Naive B cell (primary cell): ENCODE data around the gene ACVR1. TPM values are rescaled to one million over a fixed set of nuclear protein-coding genes. Genes with fewer than 3 reads are reported as not detected.

ENCODE experiments used
- ATAC-seq, 2 donors: fragments of 150-1000 bp; cut with Tn5 transposase; 2 replicates each; pipeline ENCODE4 v1.10.0; 2021; ENCODE audit warnings: low read depth in 2 of 2, mild to moderate bottlenecking in 2 of 2, moderate library complexity in 2 of 2
- DNase-seq: peaks from one replicate; pipeline ENCODE4 v3.0.0; 2022
- H3K27ac Mint-ChIP-seq, 6 donors: one replicate each; pipeline ENCODE4 v1.8.0; 2020 to 2022; ENCODE audit warnings: mild to moderate bottlenecking in 6 of 6, mixed read lengths in 6 of 6, moderate library complexity in 5 of 6, inconsistent platforms in 2 of 6
- H3K27me3 Mint-ChIP-seq, 3 donors: one replicate each; pipeline ENCODE4 v1.8.0; 2021 to 2022; ENCODE audit warnings: mixed read lengths in 3 of 3, mild to moderate bottlenecking in 1 of 3
- H3K36me3 Mint-ChIP-seq, 2 donors: one replicate each; pipeline ENCODE4 v1.8.0; 2020 to 2022; ENCODE audit warnings: mixed read lengths in 2 of 2, inconsistent platforms in 1 of 2, mild to moderate bottlenecking in 1 of 2
- H3K4me1 Mint-ChIP-seq, 3 donors: one replicate each; pipeline ENCODE4 v1.8.0; 2020 to 2022; ENCODE audit warnings: mixed read lengths in 3 of 3, inconsistent platforms in 1 of 3, mild to moderate bottlenecking in 1 of 3, moderate library complexity in 1 of 3
- H3K4me3 Mint-ChIP-seq, 8 donors: one replicate each; pipeline ENCODE4 v1.8.0; 2020 to 2022; ENCODE audit warnings: mild to moderate bottlenecking in 8 of 8, mixed read lengths in 8 of 8, moderate library complexity in 8 of 8, inconsistent platforms in 2 of 8
- H3K9me3 Mint-ChIP-seq, 7 donors: one replicate each; pipeline ENCODE4 v1.8.0; 2020 to 2022; ENCODE audit warnings: mixed read lengths in 7 of 7, mild to moderate bottlenecking in 5 of 7, inconsistent platforms in 2 of 7, moderate library complexity in 1 of 7
- polyA plus RNA-seq, 6 donors: library from polyadenylated mRNA; unstranded; fragments of 300-500 nt; fragmentation: Illumina TruSeq; gene quantifications; one replicate each; pipeline ENCODE4 v1.2.3, GENCODE V29; 2021; ENCODE audit warnings: low read depth in 6 of 6

Gene ACVR1
- polyA plus RNA-seq, 6 donors from 2014 or later = 1.1 to 2.8 (median 1.6) TPM; not detected in 1

DNA sequence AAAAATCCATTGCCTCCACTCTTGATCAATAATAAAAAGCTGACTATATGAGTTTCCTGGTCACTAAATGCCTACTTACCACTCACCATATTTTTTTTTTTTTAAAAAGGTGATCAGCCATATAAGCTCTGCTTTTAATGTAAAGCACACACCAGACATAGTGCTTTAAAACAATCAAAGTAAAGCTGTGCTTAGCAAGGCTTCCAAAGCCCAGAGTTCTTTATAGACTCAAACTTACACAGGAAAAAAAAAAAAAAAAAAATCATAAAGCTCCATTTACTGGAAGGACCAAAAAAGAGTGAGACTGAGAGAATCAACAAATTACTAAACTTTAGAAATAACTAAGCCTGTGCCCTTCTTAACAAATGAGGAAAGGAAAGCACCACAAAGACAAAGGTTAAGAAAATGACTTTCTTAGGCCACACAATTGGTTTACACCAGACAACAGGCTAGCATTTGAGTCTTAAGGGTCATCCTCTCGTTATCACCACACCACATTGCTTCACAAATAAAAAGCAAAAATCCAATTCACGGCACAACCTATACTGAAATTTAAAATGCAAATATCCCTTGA lies 11.2 kb downstream of the ACVR1 start:
- Mint-ChIP-seq H3K27ac (no peak overlapping the region), H3K9me3 (no peaks in the 10 kb centered on the region), H3K4me3 (no peak overlapping the region), H3K4me1 (no peaks in the 10 kb centered on the region), H3K27me3 (no peaks in the 10 kb centered on the region), H3K36me3 (peaks cover 0 to under 1% of the 10 kb centered on the region in 2 donors)
- ATAC-seq (no peak), DNase-seq (no peak)

DNA sequence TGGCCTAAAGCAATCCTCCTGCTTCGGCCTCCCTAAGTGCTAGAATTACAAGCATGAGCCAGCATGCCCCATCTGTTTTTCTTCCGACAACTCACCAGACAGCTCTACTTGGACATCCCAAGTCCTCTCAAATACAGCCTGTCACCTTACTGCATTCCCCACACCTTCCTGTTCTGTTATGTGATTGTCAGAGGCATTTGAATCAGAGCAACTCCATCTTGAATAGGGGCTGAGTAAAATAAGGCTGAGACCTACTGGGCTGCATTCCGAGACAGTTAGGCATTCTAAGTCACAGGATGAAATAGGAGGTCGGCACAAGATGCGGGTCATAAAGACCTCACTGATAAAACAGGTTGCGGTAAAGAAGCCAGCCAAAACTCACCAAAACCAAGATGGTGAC lies 17.3 kb downstream of the ACVR1 start:
- ATAC-seq (no peak), DNase-seq (no peak)
- H3K9me3 Mint-ChIP-seq = no peaks in the 10 kb centered on the region
- H3K27ac Mint-ChIP-seq = no peak overlapping the region
- peaks cover 0 to 7% of the 10 kb centered on the region in 2 donors for H3K36me3 Mint-ChIP-seq
- H3K4me3 Mint-ChIP-seq = no peak overlapping the region
- no peaks in the 10 kb centered on the region for H3K27me3 Mint-ChIP-seq
- no peaks in the 10 kb centered on the region for H3K4me1 Mint-ChIP-seq

DNA sequence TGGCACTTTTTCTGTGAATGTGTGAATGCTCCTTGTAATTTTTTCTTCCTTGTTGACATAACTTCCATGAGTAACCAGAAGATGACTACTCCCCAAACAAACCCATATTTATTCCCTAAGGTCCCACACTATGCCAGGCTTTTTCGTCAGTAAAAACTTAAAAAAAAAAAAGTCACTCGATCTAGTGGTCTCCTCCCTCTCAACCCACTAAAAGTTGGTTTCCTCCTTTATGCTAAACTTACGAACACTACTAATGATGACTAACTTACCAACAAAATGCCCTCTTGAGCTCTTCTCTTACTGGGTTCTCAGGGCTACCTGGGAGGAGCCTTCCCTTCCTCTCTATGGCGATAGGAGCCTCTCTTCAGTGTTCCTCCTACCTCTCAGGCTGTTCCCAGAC lies 18.2 kb downstream of the ACVR1 start:
- Mint-ChIP-seq H3K36me3 (peaks cover 0 to 7% of the 10 kb centered on the region in 2 donors), H3K27ac (peak overlapping the region in 1 of 6 donors; percentile 40), H3K4me3 (no peak overlapping the region), H3K27me3 (no peaks in the 10 kb centered on the region), H3K4me1 (no peaks in the 10 kb centered on the region), H3K9me3 (no peaks in the 10 kb centered on the region)
- DNase-seq (no peak), ATAC-seq (no peak)

DNA sequence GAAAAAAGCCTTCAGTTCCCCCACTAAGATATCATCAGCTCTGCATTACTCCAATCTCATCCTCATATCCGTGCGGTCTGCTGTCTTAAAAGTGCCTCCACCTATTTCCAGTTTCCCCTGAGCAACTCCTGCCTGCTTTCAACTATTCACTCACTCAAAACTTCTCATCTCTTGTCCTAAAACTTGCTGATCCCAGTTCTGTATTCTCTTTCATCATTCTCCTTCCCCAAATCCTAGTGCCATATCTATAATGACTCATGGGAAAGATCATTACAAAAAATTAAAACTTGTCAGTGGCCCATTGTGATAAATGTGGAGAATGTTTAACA lies 20.0 kb downstream of the ACVR1 start:
- ATAC-seq (no peak), DNase-seq (no peak)
- Mint-ChIP-seq H3K4me1 (no peaks in the 10 kb centered on the region), H3K4me3 (no peak overlapping the region), H3K27me3 (no peaks in the 10 kb centered on the region), H3K9me3 (no peaks in the 10 kb centered on the region), H3K36me3 (peaks cover 0 to 7% of the 10 kb centered on the region in 2 donors), H3K27ac (no peak overlapping the region)

DNA sequence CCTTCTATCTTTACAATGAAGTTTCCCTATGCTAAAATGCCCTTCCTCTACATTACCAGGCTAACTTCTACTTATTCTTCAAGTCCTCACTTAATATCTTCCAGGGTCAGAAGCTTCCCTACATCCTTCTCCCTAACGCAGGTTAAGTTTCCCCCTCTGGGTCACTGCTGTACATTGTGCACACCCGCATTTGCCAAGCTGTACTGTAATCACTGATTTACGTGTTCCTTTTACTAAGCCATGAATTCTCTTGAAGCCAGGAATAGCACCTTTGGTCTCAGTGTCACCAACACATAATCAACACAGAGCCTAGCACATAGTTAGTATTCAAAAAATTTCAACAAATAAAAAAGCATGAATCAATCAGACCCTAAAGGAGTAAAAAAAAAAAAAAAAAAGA lies 22.3 kb downstream of the ACVR1 start:
- H3K27ac Mint-ChIP-seq = no peak overlapping the region
- no peak overlapping the region for H3K4me3 Mint-ChIP-seq
- ATAC-seq = no peak
- no peaks in the 10 kb centered on the region for H3K4me1 Mint-ChIP-seq
- H3K36me3 Mint-ChIP-seq = no peaks in the 10 kb centered on the region
- H3K9me3 Mint-ChIP-seq = no peaks in the 10 kb centered on the region
- H3K27me3 Mint-ChIP-seq = no peaks in the 10 kb centered on the region
- DNase-seq = no peak

DNA sequence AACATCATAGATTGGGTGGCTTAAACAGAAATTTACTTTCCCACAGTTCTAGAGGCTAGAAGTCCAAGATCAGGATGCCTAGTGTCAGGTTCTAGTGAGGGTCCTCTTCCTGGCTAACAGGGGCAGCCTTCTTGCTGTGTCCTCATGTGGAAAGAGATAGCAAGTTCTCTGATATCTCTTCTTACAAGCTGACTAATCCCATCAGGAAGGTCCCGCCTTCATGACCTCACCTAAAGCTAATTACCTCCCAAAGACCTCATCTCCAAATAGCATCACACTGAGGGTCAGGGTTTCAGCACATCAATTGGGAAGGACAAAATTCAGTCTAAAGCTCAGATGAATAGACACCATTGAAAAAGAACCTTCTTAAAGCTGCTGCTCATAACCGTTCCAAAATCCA lies 22.9 kb downstream of the ACVR1 start:
- ATAC-seq (no peak), DNase-seq (no peak)
- H3K9me3 Mint-ChIP-seq = no peaks in the 10 kb centered on the region
- H3K27ac Mint-ChIP-seq = peak overlapping the region in 1 of 6 donors; percentile 22
- no peaks in the 10 kb centered on the region for H3K36me3 Mint-ChIP-seq
- H3K27me3 Mint-ChIP-seq = no peaks in the 10 kb centered on the region
- H3K4me3 Mint-ChIP-seq = no peak overlapping the region
- no peaks in the 10 kb centered on the region for H3K4me1 Mint-ChIP-seq

DNA sequence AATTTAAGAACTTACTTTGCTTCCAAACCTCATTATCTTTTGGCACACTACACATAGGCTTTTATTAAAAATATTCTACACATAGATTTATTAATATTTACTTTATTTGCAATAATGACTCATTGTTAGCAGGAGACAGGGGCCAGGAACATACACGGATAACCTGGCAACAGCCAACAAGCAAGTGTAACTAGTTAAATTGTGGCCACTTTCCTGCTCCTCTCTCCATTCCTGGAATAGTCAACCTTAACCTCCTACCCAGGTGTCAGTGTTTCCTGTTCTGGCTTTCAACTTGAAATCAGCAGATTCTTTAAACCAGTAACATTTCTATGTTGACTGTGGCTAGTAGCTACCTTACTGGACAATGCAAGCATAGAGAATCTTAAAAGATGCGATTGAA lies 26.5 kb downstream of the ACVR1 start:
- no peak for DNase-seq
- ATAC-seq = no peak
- no peak overlapping the region for H3K4me3 Mint-ChIP-seq
- H3K4me1 Mint-ChIP-seq = peaks cover 0 to 4% (median 0%) of the 10 kb centered on the region in 3 donors
- H3K36me3 Mint-ChIP-seq = peaks cover 0 to 5% of the 10 kb centered on the region in 2 donors
- H3K9me3 Mint-ChIP-seq = peaks cover 0 to 2% (median 0%) of the 10 kb centered on the region in 7 donors
- H3K27me3 Mint-ChIP-seq = no peaks in the 10 kb centered on the region
- no peak overlapping the region for H3K27ac Mint-ChIP-seq

DNA sequence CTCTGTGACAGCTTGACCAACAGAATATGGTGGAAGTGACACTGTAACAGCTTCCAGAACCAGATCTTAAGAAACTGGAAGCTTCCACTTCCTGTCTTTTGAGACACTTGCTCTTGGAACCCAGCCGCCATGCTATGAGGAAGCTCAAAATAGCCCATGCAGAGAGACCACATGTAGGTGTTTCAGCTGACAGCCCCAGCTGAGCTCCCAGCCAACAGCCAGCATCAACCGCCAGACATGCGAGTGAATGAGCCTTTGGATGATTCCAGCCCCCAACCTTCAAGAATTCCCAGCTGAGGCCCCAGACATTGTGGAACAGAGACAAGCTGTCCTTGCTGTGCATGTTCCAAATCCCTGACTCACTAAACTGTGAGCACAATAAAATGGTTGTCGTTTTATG lies 27.9 kb downstream of the ACVR1 start:
- Mint-ChIP-seq H3K9me3 (peaks cover 0 to 2% (median 0%) of the 10 kb centered on the region in 7 donors), H3K4me3 (no peak overlapping the region), H3K4me1 (peaks cover 0 to 4% (median 0%) of the 10 kb centered on the region in 3 donors), H3K36me3 (peaks cover 0 to 5% of the 10 kb centered on the region in 2 donors), H3K27ac (no peak overlapping the region), H3K27me3 (no peaks in the 10 kb centered on the region)
- DNase-seq = no peak
- no peak for ATAC-seq

DNA sequence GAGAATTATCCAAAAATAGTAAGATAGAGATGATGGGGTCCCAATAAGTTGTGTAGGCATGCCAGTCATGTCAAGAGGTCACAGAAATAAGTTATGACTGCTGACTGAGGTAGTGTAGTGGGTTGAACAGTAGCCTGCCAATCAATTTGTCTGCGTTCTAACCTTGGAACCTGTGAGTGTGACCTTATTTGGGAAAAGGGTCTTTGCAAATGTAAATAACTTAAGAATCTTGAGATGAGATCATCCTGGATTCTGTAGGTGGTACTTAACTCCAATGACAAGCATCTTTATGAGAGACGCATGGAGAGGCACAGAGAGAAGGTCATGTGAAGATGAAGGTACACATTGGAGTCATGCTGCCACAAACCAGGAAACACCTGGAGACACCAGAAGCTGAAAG lies 31.0 kb downstream of the ACVR1 start:
- Mint-ChIP-seq H3K36me3 (peaks cover 0 to 5% of the 10 kb centered on the region in 2 donors), H3K9me3 (peaks cover 0 to 2% (median 0%) of the 10 kb centered on the region in 7 donors), H3K27me3 (no peaks in the 10 kb centered on the region), H3K4me3 (no peak overlapping the region), H3K4me1 (peaks cover 0 to 8% (median 4%) of the 10 kb centered on the region in 3 donors), H3K27ac (no peak overlapping the region)
- no peak for DNase-seq
- no peak for ATAC-seq

DNA sequence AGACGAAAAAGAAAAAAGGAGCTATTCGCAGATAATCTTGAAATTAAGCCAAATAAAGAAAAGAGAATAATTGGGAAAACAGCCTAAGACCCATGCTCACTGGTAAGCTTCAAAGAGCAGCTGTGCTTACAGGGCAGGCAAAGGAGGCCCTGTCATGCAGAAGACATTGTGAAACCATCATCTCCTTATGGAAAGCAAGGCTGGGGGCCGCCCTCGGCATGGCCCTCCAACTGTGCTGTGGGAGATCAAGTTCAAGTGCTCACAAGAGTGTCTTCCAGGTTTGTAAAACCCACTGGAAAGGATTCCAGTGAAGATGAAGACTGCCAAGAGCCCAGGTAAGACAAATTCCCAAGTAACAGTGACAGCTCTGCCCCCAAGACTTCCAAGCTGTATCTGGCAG lies 32.2 kb downstream of the ACVR1 start:
- peaks cover 0 to 15% (median 4%) of the 10 kb centered on the region in 3 donors for H3K4me1 Mint-ChIP-seq
- no peak overlapping the region for H3K27ac Mint-ChIP-seq
- H3K4me3 Mint-ChIP-seq = no peak overlapping the region
- peaks cover 0 to 5% of the 10 kb centered on the region in 2 donors for H3K36me3 Mint-ChIP-seq
- H3K9me3 Mint-ChIP-seq = peaks cover 0 to 4% (median 0%) of the 10 kb centered on the region in 7 donors
- no peak for DNase-seq
- no peaks in the 10 kb centered on the region for H3K27me3 Mint-ChIP-seq
- no peak for ATAC-seq

DNA sequence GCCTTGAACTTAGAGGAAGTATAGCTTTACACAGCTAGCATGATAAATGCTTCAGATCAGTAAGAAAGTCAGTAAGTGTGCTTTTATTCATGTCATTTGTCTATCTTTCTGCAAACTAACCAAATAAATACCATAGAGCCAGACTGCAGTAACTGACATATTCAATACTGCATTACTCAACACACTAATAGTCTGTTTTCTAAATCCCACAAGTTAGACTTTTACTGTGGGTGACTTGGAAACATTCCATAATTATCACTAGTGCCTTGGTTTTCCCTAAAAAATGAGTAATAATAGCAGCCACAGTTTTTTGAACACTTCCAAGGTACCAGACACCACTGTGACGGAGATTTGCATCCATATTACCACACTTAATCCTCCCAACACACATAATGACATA lies 33.0 kb downstream of the ACVR1 start:
- no peak for DNase-seq
- Mint-ChIP-seq H3K27me3 (no peaks in the 10 kb centered on the region), H3K4me1 (peaks cover 5 to 22% (median 8%) of the 10 kb centered on the region in 3 donors), H3K36me3 (peaks cover 0 to 5% of the 10 kb centered on the region in 2 donors), H3K9me3 (peaks cover 0 to 4% (median 0%) of the 10 kb centered on the region in 7 donors), H3K27ac (no peak overlapping the region), H3K4me3 (no peak overlapping the region)
- no peak for ATAC-seq

DNA sequence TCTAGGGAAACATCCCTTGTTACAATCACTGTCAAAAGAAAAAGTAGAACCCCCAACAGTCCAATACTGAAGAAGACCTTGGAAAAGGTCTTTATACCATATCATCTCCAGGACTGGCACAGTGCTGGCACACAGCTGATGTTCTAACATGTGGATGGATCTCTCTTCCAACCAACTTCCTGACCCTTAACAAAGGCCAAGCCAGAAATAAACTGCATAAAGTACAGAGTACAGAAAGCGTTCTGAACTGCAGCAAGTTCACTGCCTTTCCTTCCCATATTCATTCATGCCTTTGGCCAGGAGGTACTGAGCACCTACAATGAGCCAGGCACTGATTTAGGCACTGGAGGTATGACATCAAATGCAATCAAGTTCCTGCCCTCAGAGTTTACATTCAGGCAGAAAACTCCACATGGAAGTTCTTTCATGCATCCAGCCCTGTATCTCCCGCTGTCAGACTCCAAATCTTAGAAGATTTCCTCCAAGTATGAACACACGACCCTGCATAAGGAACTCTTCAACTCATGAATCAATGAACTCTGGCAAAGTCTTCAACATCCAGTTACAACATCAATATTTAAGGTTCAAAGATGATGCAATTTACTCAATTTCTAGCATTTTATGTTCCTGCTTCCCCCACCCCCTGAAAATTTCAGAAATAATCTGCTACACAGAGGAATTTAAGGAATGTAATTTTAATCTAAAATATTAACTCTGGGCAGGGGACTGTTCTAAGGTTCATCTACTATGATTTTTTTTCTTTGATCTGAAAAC lies 33.8 kb downstream of the ACVR1 start:
- H3K4me1 Mint-ChIP-seq = peaks cover 4 to 26% (median 5%) of the 10 kb centered on the region in 3 donors

DNA sequence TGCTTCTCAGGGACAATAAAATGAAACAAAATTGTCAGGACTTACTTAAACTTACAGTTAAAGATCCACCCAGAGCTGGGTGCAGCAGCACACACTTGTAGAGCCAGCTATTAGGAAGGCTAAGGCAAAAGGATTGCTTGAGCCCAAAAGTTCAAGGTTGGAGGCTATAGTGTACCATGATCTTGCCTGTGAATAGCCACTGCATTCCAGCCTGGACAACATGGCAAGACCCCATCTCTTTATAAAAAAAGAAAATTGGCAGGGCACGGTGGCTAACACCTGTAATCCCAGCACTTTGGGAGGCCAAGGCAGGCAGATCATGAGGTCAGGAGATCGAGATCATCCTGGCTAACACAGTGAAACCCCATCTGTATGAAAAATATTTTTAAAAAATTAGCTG lies 34.6 kb downstream of the ACVR1 start:
- ATAC-seq = no peak
- Mint-ChIP-seq H3K9me3 (peaks cover 0 to 2% (median 0%) of the 10 kb centered on the region in 7 donors), H3K27ac (no peak overlapping the region), H3K4me3 (no peak overlapping the region), H3K27me3 (no peaks in the 10 kb centered on the region), H3K4me1 (peaks cover 4 to 26% (median 5%) of the 10 kb centered on the region in 3 donors), H3K36me3 (peaks cover 0 to 7% of the 10 kb centered on the region in 2 donors)
- no peak for DNase-seq

More for the DNA sequence above, 33.8 kb downstream of the ACVR1 start:
- no peak for DNase-seq
- H3K27ac Mint-ChIP-seq = no peak overlapping the region
- H3K27me3 Mint-ChIP-seq = no peaks in the 10 kb centered on the region
- H3K4me3 Mint-ChIP-seq = no peak overlapping the region
- H3K9me3 Mint-ChIP-seq = peaks cover 0 to 2% (median 0%) of the 10 kb centered on the region in 7 donors
- H3K36me3 Mint-ChIP-seq = peaks cover 0 to under 1% of the 10 kb centered on the region in 2 donors
- no peak for ATAC-seq

DNA sequence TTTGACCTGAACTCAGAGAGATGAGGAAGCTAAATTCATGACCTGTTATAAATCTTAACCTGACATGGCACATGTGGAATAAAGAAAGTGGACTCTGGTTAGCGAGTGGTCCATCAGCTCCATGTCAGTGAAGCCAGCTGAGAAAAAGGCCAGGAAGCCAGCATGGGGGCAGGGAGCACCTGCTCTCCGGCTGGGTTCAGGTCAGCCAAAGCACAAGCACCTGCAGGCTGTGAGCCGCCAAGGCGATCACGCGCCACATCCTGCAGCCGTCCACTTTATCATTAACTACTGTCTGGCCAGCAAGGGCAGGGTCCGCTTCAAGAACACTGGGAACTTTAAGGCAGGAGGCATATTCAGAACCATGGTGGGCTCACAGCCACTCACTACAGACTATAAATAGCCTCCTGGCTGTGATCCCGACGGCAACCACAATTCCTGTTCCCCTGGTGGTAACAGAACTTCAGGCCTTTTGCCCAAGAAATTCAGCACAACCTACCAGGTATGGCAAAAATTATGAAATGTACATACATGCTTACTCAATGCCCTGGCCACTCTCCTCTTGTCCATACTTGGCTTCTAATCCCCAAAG lies 35.5 kb downstream of the ACVR1 start:
- Mint-ChIP-seq H3K27me3 (no peaks in the 10 kb centered on the region), H3K9me3 (peaks cover 0 to 2% (median 0%) of the 10 kb centered on the region in 7 donors), H3K4me3 (peak overlapping the region in 1 of 8 donors; percentile 47), H3K27ac (peak overlapping the region in 2 of 6 donors; percentile 9 to 38), H3K36me3 (peaks cover 0 to 7% of the 10 kb centered on the region in 2 donors), H3K4me1 (peaks cover 4 to 26% (median 5%) of the 10 kb centered on the region in 3 donors)
- no peak for DNase-seq
- ATAC-seq = no peak
